Body of pancreas (tissue), 4 donors: ENCODE measurements around the gene HPS3.

Source experiments
- POLR2A ChIP-seq, 3 donors: fragments of 450-650 bp; IDR thresholded peaks; one replicate each; pipeline ENCODE4 v1.6.1; 2016; ENCODE audit warnings: antibody characterized with exemption in 3 of 3, mild to moderate bottlenecking in 2 of 3
- TF ChIP-seq, protein P1 (sequence below), 7 experiments: fragments of 450-650 bp in 4 of 7; fragments of 200-600 bp in 3 of 7; sonication (generic) in 3 of 7; IDR thresholded peaks; one replicate each; pipeline ENCODE4 v1.5.1; 2016 to 2019; ENCODE audit warnings: antibody characterized with exemption in 7 of 7

DNA sequence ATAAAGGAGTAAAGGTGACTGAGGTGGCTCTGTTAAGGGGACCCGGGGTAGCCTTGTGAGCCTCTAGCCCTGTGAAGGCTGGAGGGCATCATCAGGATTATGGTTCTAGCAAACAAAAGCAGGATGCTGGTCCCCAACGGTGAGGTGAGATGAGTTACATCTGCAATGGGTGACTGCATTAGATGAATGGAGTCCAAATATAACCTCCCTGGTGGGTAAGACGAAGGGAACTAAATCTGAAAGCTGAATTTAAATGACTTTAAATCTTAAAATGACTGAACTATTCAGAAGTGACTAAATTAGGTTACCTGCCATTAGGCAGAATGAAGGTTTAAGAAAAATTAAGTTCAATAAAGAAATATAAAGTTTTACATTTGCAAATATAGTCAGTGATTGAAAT, 38.5 kb upstream of the HPS3 start:
- no peak for TF ChIP-seq POLR2A (IDR thresholded peaks at IDR 0.05)
- TF ChIP-seq, protein P1, sequence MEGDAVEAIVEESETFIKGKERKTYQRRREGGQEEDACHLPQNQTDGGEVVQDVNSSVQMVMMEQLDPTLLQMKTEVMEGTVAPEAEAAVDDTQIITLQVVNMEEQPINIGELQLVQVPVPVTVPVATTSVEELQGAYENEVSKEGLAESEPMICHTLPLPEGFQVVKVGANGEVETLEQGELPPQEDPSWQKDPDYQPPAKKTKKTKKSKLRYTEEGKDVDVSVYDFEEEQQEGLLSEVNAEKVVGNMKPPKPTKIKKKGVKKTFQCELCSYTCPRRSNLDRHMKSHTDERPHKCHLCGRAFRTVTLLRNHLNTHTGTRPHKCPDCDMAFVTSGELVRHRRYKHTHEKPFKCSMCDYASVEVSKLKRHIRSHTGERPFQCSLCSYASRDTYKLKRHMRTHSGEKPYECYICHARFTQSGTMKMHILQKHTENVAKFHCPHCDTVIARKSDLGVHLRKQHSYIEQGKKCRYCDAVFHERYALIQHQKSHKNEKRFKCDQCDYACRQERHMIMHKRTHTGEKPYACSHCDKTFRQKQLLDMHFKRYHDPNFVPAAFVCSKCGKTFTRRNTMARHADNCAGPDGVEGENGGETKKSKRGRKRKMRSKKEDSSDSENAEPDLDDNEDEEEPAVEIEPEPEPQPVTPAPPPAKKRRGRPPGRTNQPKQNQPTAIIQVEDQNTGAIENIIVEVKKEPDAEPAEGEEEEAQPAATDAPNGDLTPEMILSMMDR (IDR thresholded peaks at IDR 0.05): no peak
